NCI-H1048 (cell line): ENCODE measurements around the gene CNIH2.
A peak's percentile ranks its signal among the peaks of the same experiment; 100 is the strongest.
"Not testable (repeated sequence)": the region's sequence is repeated elsewhere in the genome, so short reads cannot be mapped to it uniquely, and the experiment has no call there.

Experiments
- DNase-seq: peaks from one replicate; lab custom pipeline; 2025; lab: John Stamatoyannopoulos, UW

Gene CNIH2

GRCh38 chr11:66277471-66278362 lies at the start of gene CNIH2:
TSS of gene CNIH2 (plus strand) at chr11:66278175. CDS start at chr11:66278457, 282 bp downstream.
- DNase-seq = no peak

- peak; percentile 55 for DNase-seq
These were observed 49.5 kb upstream of the CNIH2 start for GRCh38 chr11:66228521-66228920.

GRCh38 chr11:66230156-66230555 lies 47.8 kb upstream of the CNIH2 start:
- no peak for DNase-seq

- DNase-seq = no peak
These were observed 47.0 kb upstream of the CNIH2 start for GRCh38 chr11:66230978-66231377.

GRCh38 chr11:66231561-66231960 lies 46.4 kb upstream of the CNIH2 start:
- DNase-seq = no peak

GRCh38 chr11:66232769-66233168 lies 45.2 kb upstream of the CNIH2 start:
- DNase-seq = no peak

- no peak for DNase-seq
These were observed 44.7 kb upstream of the CNIH2 start for GRCh38 chr11:66233301-66233700.

GRCh38 chr11:66235141-66235540 lies 42.8 kb upstream of the CNIH2 start:
- no peak for DNase-seq

GRCh38 chr11:66237867-66238266 lies 40.1 kb upstream of the CNIH2 start:
- no peak for DNase-seq

- DNase-seq = no peak
These were observed 39.1 kb upstream of the CNIH2 start for GRCh38 chr11:66238786-66239413.

GRCh38 chr11:66239511-66239910 lies 38.5 kb upstream of the CNIH2 start:
- DNase-seq = no peak

- no peak for DNase-seq
These were observed 37.8 kb upstream of the CNIH2 start for GRCh38 chr11:66239998-66240780.

- DNase-seq = no peak
These were observed 37.2 kb upstream of the CNIH2 start for GRCh38 chr11:66240781-66241136.

GRCh38 chr11:66242095-66242765 lies 35.7 kb upstream of the CNIH2 start:
- DNase-seq = no peak

- no peak for DNase-seq
These were observed 34.0 kb upstream of the CNIH2 start for GRCh38 chr11:66243782-66244535.

- DNase-seq = no peak
These were observed 30.7 kb upstream of the CNIH2 start for GRCh38 chr11:66247295-66247694.

GRCh38 chr11:66247801-66248200 lies 30.2 kb upstream of the CNIH2 start:
- no peak for DNase-seq

GRCh38 chr11:66248903-66249302 lies 29.1 kb upstream of the CNIH2 start:
- DNase-seq = no peak

GRCh38 chr11:66251809-66252208 lies 26.2 kb upstream of the CNIH2 start:
- no peak for DNase-seq

- not testable (repeated sequence) for DNase-seq
These were observed 24.9 kb upstream of the CNIH2 start for GRCh38 chr11:66253081-66253480.

- no peak for DNase-seq
These were observed 19.5 kb upstream of the CNIH2 start for GRCh38 chr11:66258473-66258893.
